ENCODE data around the gene RBM18. TPM values are rescaled to one million over a fixed set of nuclear protein-coding genes. Genes with fewer than 3 reads are reported as not detected.

Gene RBM18
- polyA plus RNA-seq, 1 donor from 2014 or later = 48.8 TPM

- no peak for TF ChIP-seq REST (IDR thresholded peaks at IDR 0.05; ENCODE audit: borderline replicate concordance)
- TF ChIP-seq POLR2AphosphoS5 (IDR thresholded peaks at IDR 0.05) = no peak
- TF ChIP-seq MXI1 (conservative IDR thresholded peaks at IDR 0.05; ENCODE audit: poor library complexity, severe bottlenecking) = no peak
- TF ChIP-seq SMC3 (conservative IDR thresholded peaks at IDR 0.05; ENCODE audit: poor library complexity) = no peak
- TF ChIP-seq RAD21 (conservative IDR thresholded peaks at IDR 0.05) = no peak
- no peak for TF ChIP-seq CTCF (IDR thresholded peaks at IDR 0.05; ENCODE audit: poor library complexity, severe bottlenecking)
- no peak for TF ChIP-seq EP300 (conservative IDR thresholded peaks at IDR 0.05; ENCODE audit: poor library complexity, severe bottlenecking)
- TF ChIP-seq TAF1 (IDR thresholded peaks at IDR 0.05; ENCODE audit: low read depth) = no peak
- no peak for TF ChIP-seq EZH2 (IDR thresholded peaks at IDR 0.05; ENCODE audit: borderline replicate concordance, insufficient read depth, low read length, poor library complexity, severe bottlenecking)
- Histone ChIP-seq H3K4me2 (ENCODE audit: low read length) (no peak overlapping the region), H3K27me3 (ENCODE audit: insufficient read depth, low read depth, low read length) (no peaks in the 10 kb centered on the region), H3K9ac (ENCODE audit: low read length) (no peak overlapping the region), H3F3A (ENCODE audit: insufficient read depth, low read length, poor library complexity, severe bottlenecking) (no peaks in the 10 kb centered on the region), H3K4me3 (ENCODE audit: low read length) (no peak overlapping the region), H3K79me2 (replicated peaks; ENCODE audit: insufficient read depth, low read length) (no peaks in the 10 kb centered on the region), H4K20me1 (ENCODE audit: insufficient read depth) (no peaks in the 10 kb centered on the region), H3K27ac (ENCODE audit: low read length) (no peak overlapping the region), H3K9me3 (ENCODE audit: low read length) (no peaks in the 10 kb centered on the region), H3K9me2 (ENCODE audit: insufficient read depth, low read length) (no peaks in the 10 kb centered on the region), H3K36me3 (ENCODE audit: insufficient read depth, low read length) (no peaks in the 10 kb centered on the region), H2AFZ (ENCODE audit: low read depth, low read length) (no peak overlapping the region)
Measured at GRCh38 chr9:122192261-122192875, 72.3 kb downstream of the RBM18 start.

- no peaks in the 10 kb centered on the region for H3F3A ChIP-seq (ENCODE audit: insufficient read depth, low read length, poor library complexity, severe bottlenecking)
- no peak for TF ChIP-seq SMC3 (conservative IDR thresholded peaks at IDR 0.05; ENCODE audit: poor library complexity)
- no peak for TF ChIP-seq MXI1 (conservative IDR thresholded peaks at IDR 0.05; ENCODE audit: poor library complexity, severe bottlenecking)
- TF ChIP-seq RAD21 (conservative IDR thresholded peaks at IDR 0.05) = no peak
- TF ChIP-seq EP300 (conservative IDR thresholded peaks at IDR 0.05; ENCODE audit: poor library complexity, severe bottlenecking) = no peak
- TF ChIP-seq REST (IDR thresholded peaks at IDR 0.05; ENCODE audit: borderline replicate concordance) = no peak
- TF ChIP-seq POLR2AphosphoS5 (IDR thresholded peaks at IDR 0.05) = no peak
- no peak for TF ChIP-seq EZH2 (IDR thresholded peaks at IDR 0.05; ENCODE audit: borderline replicate concordance, insufficient read depth, low read length, poor library complexity, severe bottlenecking)
- no peak for TF ChIP-seq CTCF (IDR thresholded peaks at IDR 0.05; ENCODE audit: poor library complexity, severe bottlenecking)
- no peak for TF ChIP-seq TAF1 (IDR thresholded peaks at IDR 0.05; ENCODE audit: low read depth)
- no peaks in the 10 kb centered on the region for H4K20me1 ChIP-seq (ENCODE audit: insufficient read depth)
- no peak overlapping the region for H2AFZ ChIP-seq (ENCODE audit: low read depth, low read length)
- H3K9me3 ChIP-seq (ENCODE audit: low read length) = no peaks in the 10 kb centered on the region
- H3K27ac ChIP-seq (ENCODE audit: low read length) = no peak overlapping the region
- no peaks in the 10 kb centered on the region for H3K79me2 ChIP-seq (replicated peaks; ENCODE audit: insufficient read depth, low read length)
- H3K4me2 ChIP-seq (ENCODE audit: low read length) = no peak overlapping the region
- H3K36me3 ChIP-seq (ENCODE audit: insufficient read depth, low read length) = no peaks in the 10 kb centered on the region
- H3K27me3 ChIP-seq (ENCODE audit: insufficient read depth, low read depth, low read length) = no peaks in the 10 kb centered on the region
- no peaks in the 10 kb centered on the region for H3K9me2 ChIP-seq (ENCODE audit: insufficient read depth, low read length)
- H3K9ac ChIP-seq (ENCODE audit: low read length) = no peak overlapping the region
- H3K4me3 ChIP-seq (ENCODE audit: low read length) = no peak overlapping the region
Measured at GRCh38 chr9:122191584-122191983, 73.1 kb downstream of the RBM18 start.
